PFSK-1 (cell line): ENCODE measurements around the gene SNX32.

Source experiments
- POLR2AphosphoS5 ChIP-seq: IDR thresholded peaks from 2 replicates; pipeline ENCODE4 v1.6.1; 2012; ENCODE audit warnings: low read depth, mild to moderate bottlenecking, control low read depth, low read length, moderate library complexity
- TF ChIP-seq, protein P1 (sequence below), 2 experiments: IDR thresholded peaks; 2 replicates each; pipeline versions ENCODE4 v1.6.1 to v1.8.0; 2011 to 2012; ENCODE audit warnings: low read depth in 2 of 2, low read length in 2 of 2, control low read depth in 1 of 2, inconsistent platforms in 1 of 2, mild to moderate bottlenecking in 1 of 2, moderate library complexity in 1 of 2; ENCODE audit not compliant: insufficient read depth in 1 of 2

DNA sequence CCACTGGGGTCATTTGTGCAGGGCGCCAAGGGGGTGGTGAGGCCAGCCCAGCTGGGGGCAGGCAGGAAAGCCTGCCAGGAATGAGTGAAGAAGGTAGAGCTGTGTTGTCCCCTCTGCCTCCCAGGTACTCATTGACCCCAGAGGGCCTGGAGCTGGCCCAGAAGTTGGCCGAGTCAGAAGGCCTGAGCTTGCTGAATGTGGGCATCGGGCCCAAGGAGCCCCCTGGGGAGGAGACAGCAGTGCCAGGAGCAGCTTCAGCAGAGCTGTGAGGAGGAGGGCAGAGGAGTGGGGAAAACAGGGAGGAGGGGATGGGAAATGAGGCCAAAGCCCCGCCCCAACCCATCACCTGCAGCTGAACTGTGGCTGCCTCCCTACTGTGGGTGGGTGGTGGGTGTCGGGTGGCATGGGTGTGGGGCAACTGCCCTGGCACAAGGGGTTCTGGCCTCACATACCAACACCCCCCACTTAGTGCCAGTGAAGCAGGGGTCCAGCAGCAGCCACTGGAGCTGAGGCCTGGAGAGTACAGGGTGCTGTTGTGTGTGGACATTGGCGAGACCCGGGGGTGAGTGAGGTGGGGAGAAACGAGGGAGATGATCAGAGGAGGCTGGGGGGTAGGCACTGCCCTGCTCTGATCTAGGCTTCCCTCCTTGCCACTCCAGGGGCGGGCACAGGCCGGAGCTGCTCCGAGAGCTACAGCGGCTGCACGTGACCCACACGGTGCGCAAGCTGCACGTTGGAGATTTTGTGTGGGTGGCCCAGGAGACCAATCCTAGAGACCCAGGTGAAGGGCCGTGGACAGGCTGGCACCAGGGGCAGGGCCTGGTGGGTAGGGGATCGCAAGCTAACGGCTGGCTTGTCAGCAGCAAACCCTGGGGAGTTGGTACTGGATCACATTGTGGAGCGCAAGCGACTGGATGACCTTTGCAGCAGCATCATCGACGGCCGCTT, 29.5 kb downstream of the SNX32 start:
- TF ChIP-seq, protein P1, sequence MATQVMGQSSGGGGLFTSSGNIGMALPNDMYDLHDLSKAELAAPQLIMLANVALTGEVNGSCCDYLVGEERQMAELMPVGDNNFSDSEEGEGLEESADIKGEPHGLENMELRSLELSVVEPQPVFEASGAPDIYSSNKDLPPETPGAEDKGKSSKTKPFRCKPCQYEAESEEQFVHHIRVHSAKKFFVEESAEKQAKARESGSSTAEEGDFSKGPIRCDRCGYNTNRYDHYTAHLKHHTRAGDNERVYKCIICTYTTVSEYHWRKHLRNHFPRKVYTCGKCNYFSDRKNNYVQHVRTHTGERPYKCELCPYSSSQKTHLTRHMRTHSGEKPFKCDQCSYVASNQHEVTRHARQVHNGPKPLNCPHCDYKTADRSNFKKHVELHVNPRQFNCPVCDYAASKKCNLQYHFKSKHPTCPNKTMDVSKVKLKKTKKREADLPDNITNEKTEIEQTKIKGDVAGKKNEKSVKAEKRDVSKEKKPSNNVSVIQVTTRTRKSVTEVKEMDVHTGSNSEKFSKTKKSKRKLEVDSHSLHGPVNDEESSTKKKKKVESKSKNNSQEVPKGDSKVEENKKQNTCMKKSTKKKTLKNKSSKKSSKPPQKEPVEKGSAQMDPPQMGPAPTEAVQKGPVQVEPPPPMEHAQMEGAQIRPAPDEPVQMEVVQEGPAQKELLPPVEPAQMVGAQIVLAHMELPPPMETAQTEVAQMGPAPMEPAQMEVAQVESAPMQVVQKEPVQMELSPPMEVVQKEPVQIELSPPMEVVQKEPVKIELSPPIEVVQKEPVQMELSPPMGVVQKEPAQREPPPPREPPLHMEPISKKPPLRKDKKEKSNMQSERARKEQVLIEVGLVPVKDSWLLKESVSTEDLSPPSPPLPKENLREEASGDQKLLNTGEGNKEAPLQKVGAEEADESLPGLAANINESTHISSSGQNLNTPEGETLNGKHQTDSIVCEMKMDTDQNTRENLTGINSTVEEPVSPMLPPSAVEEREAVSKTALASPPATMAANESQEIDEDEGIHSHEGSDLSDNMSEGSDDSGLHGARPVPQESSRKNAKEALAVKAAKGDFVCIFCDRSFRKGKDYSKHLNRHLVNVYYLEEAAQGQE (IDR thresholded peaks at IDR 0.05; ENCODE audit: insufficient read depth in 1 of 2, low read depth in 2 of 2, low read length in 2 of 2), result no peak
- TF ChIP-seq POLR2AphosphoS5, result no peak
